Fibroblast of skin of scalp (primary cell): ENCODE measurements around the gene LRRC72.
"Not testable (repeated sequence)": the region's sequence is repeated elsewhere in the genome, so short reads cannot be mapped to it uniquely, and the experiment has no call there.

Experiments
- DNase-seq: peaks from one replicate; pipeline ENCODE4 v3.0.0-alpha.2; 2013

Gene LRRC72

GRCh38 chr7:16529697-16530096, 3.1 kb downstream of the LRRC72 start:
- DNase-seq, result no peak

- peak; percentile 38 for DNase-seq
These were observed 5.1 kb downstream of the LRRC72 start for GRCh38 chr7:16531707-16532106.

GRCh38 chr7:16532272-16532671, 5.6 kb downstream of the LRRC72 start:
- DNase-seq, result no peak

- DNase-seq, result no peak
These were observed 8.9 kb downstream of the LRRC72 start for GRCh38 chr7:16535500-16535899.

GRCh38 chr7:16540559-16540958, 13.9 kb downstream of the LRRC72 start:
- DNase-seq, result not testable (repeated sequence)

DNA sequence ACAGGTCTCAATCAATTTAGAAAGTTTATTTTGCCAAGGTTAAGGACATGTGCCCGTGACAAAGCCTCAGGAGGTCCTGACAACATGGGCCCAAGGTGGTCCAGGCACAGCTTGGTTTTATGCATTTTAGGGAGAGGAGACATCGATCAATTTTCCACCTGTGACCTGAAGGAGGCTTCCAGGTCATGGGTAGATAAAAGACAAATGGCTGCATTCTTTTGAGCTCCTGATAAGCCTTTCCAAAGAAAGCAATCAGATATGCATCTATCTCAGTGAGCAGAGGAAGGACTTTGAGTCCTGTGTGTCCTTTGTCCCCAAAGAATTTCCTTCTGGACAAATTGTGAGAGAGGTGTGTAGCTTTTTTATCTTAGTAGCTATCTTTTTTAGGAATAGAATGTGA, 15.8 kb downstream of the LRRC72 start:
- no peak for DNase-seq

DNA sequence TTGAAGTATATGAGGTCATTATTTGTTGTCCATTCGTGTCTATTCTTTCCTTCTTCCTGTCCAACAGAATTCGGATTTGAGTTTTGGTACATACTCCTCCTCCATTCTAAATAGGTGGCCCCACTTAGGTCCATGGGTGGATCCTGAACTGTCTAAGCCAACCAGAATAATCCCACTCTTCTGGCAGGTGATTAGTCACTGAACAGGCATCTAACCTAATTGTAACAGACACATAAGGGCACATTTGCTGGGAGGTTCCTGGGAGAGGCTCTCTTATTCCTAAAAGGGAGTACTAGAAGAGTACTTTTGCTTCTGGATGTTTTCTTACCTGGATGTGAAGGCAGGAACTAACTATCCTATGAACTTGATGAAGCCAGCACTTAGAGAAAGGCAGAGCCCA, 16.8 kb downstream of the LRRC72 start:
- DNase-seq, result no peak

DNA sequence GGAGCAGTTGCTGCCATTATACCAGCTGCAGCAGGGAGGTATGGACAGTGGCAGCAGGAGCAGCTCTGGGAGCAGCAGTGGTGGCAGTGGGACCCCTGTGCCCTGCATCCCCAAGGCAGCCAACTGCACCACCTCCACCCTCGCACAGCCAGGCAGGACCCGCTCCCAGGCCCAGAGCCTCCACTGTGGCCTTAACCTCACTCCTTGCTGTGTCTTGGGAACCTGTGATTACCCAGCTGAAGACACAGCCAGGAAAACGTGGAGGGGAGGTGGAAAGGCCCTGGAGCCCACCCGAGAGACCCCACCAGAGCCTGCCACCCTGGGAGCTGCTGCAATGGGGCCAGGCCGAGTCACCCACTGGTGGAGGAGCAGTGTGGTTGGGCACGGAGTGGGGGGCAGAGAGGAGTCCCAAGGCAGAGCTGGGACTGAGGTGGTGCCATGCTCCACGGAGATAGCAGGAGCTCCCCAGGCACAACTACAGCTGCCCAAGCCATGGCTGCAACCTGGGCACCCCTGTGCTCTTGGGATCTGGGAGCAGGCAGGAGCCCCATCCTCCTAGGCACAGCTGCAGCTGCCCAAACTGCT, 20.4 kb downstream of the LRRC72 start:
- no peak for DNase-seq

DNA sequence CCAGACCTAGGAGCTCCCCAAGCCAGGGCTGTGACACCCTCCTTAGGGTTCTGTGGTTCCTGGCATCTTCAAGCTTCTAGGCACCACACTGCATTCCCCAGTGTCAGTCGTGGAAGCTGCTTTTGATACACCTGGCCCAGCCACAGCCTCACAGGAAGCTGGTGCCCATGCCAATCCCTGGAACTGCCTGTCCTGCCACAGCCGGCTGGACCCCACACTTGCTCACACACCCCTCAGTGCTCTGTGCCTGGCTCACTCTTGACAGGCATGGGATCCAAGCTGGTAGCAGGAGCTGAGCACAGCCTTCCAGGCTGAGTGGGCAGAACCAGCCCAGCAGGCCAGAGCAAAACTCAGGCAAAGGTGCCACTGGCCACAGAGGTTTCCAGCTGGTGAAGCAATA, 21.8 kb downstream of the LRRC72 start:
- no peak for DNase-seq

- no peak for DNase-seq
These were observed 24.0 kb downstream of the LRRC72 start for GRCh38 chr7:16550671-16551070.

- DNase-seq, result no peak
These were observed 28.1 kb downstream of the LRRC72 start for GRCh38 chr7:16554518-16555236.

DNA sequence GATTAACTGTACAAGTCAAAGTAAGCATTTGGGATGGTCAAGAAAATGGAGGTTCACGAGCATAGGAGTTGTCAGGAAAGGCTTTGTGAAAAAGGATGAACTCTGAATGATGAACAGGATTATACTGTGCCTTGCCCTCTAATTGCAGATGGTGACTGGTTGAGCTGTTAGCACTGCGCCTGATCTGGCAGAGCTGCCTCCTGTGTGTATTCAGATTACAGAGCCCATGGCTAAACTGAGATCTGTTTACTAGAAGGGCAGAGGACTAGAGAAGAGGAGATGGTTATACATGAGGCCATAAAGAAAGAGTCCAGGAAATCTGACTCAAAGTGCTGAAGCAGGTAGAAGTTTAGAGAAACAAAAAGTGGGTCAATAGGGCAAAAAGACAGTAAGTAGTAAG, 29.7 kb downstream of the LRRC72 start:
- DNase-seq, result no peak

- DNase-seq, result no peak
These were observed 32.2 kb downstream of the LRRC72 start for GRCh38 chr7:16558761-16559302.

DNA sequence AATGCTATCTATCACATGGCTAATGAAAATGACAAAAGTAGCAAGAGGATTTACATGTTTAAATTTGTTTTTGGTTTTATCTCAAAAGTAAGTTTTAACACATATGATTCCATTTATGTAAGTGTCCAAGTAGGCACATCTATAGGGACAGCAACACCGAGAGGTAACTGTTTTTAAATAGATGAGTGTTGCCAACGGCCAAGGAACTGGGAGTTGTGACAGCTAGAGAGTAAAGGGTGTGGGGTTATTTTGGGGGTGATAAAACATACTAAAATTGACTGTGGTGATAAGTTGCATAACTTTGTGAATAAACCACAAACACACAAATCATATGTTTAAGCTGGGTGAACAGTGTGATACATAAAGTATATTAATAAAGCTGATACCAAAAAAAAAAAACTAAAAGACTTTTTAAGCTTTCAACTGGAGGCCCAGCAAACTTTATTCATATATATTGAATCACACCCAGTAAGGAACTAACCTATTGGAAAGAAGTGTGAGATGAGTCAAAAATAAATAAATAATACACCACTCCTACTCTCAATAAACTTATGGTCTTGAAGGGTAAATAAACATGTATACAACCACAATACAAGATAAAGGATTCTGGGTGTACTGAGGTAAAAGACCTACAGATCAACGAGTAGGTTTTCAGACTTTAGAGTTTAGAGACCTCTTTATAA, 33.0 kb downstream of the LRRC72 start:
- DNase-seq, result no peak

DNA sequence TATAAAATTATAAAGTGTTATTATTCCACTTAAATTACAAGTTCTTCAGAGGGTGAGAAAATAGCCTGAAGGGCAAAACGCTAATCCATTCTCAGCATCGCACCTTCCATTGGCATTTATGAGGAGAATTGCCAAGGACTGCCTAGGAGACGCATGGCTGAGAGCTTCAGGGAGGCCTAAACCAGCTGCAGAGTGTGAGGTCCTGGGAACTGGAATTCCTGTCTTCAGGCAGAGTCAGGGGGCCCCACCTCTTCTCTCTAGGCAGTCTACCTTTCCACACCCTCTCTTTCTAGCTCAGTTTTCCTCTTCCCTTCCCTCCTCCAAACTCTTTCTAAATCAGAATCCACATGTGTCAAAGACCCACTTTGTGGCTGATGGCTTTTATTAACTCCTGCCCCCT, 35.3 kb downstream of the LRRC72 start:
- no peak for DNase-seq

GRCh38 chr7:16562456-16563220, 36.0 kb downstream of the LRRC72 start:
- no peak for DNase-seq

DNA sequence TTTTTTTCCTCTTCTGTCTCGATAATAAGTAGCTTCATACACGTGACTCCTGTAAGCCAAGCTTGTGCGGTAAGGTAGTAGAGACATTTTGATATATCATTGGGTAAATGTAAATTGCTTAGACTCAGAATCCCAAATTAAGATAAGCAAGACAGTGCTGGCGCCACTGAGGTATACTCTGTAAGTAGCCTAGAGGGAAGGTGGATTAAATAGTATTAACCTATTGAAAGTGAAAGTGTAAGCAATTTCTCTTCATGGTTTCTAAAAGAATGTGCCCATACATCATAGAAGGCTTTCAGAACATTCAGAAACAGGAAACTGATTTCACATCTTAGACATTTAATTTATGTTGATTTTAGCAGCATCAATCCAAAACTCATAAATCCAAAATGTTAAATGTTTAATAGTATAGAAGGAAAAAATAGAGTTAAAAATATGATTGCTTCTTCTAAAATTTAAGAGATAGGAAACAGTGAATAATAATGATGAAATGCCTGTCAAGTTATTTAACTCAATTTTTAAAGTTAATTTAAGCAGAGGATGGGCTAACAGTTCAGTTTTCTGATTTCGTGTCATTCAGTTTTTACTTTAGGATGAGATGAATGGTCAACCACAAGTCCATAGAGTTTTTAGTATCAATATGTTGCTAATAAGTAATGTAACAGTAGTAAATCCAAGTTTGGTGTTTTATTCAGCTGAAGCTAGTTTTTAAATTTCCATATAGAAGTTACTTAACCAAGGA, 36.8 kb downstream of the LRRC72 start:
- DNase-seq, result no peak

GRCh38 chr7:16564023-16564380, 37.4 kb downstream of the LRRC72 start:
- no peak for DNase-seq

DNA sequence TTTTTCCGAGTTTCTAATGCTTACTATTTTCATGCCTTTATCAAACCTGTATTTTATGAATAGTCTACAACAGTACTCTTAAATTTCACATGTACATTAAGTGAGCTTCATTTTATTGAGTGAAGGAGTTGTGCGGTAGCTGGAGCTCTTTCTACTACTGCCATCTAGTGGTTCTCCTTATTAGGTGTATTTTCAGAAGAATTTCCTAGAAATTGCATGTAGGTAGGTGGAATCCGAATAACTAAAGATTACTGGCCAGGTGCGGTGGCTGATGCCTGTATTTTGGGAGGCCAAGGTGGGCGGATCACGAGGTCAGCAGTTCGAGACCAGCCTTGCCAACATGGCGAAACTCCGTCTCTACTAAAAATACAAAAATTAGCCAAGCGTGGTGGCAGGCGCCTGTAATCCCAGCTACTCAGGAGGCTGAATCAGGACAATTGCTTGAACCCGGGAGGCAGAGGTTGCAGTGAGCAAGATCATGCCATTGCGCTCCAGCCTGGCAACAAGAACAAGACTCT, 38.3 kb downstream of the LRRC72 start:
- peak; percentile 52 for DNase-seq

DNA sequence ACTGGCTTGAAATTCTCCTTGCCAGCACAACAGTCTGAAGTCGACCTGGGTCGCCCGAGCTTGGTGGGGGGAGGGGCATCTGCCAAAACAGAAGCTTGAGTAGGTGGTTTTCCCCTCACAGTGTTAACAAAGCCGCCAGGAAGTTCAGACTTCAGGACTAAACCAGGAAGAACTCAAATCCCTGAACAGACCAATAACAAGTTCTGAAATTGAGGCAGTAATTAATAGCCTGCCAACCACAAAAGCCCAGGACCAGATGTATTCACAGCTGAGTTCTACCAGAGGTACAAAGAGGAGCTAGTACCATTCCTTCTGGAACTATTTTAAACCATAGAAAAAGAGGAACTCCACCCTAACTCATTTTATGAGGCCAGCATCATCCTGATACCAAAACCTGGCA, 45.3 kb downstream of the LRRC72 start:
- DNase-seq, result no peak

- no peak for DNase-seq
These were observed 52.6 kb downstream of the LRRC72 start for GRCh38 chr7:16579216-16579615.

GRCh38 chr7:16581286-16581685, 54.7 kb downstream of the LRRC72 start:
- DNase-seq, result no peak
